CD1c-positive myeloid dendritic cell (primary cell): ENCODE results near the gene ZGPAT.
A peak's percentile ranks its signal among the peaks of the same experiment; 100 is the strongest.

ENCODE experiments used
- DNase-seq: peaks from one replicate; pipeline ENCODE4 v3.0.0-alpha.2; 2016; ENCODE audit errors: extremely low spot score

Gene ZGPAT

DNA sequence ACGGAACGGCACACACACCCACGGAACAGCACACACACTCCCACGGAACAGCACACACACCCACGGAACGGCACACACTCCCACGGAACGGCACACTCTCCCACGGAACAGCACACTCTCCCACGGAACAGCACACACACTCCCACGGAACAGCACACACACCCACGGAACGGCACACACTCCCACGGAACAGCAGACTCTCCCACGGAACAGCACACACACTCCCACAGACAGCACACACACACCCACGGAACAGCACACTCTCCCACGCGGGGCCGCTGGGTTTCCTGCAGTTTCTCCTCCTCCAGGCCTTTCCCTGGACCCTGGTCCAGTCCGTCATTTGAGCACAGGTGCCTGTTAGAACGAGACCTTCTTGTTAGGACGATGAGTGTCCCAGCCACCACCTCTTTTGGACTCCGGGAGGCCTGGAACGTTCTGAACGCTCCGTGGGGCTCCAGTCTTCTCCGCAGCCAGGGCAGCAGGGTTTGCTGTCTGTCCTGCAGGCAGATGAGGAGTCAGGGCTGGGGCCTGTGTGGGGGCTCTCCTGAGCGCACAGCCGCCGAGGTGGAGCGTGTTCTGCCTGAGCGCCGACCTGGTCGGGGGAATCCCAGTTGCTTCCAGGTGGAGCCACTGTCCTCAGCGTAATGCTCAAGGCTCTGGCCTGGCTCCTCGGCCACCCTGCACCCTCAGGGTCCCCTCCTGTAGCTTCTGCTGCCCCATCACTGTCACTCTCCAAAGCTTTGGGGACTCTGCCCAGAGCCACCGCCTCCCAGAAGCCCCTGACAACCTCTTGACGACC, 29.0 kb upstream of the ZGPAT start:
- no peak for DNase-seq

DNA sequence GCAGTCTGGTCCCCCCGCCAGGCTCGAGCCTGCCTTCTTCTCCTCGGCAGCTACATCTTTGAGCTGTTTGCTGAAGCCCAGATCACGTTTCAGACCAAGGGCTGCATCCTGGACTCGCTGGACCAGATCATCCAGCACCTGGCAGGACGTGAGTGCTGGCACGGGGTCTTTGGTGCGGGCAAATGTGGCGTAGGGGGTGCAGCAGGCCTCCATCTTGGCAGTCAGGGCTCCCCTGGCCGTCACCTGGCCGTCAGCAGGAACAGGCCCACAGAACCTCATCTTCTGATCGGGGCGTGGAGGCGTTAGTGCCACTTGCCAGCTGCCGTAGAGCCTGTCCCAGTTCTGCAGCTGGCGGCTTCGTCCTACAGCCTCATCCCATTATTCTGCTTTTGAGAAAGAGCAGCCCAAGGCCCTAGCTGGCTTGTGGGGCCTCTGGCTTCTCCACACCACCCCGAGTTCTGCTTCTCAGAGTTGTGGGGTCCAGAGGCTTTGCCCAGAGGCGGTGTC, 28.0 kb upstream of the ZGPAT start:
- DNase-seq = no peak

DNA sequence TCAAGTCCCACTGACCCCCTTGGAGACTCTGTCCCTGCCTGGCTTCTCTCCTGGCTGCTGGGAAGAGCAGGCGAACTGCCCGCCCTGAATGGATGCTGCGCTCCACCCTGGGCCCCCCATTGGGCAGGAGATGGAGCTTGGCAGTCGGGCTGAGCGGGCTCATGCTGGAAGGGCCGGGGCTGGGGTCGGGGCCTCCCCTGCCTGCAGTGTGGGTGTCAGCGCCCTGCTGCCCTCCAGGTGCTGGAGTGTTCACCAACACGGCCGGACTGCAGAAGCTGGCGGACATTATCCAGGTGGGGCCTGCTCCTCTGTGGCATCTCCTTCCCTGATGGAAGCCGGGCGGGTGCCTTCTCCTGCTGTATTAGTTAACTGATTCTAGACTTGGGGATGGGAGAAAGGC, 27.4 kb upstream of the ZGPAT start:
- no peak for DNase-seq

DNA sequence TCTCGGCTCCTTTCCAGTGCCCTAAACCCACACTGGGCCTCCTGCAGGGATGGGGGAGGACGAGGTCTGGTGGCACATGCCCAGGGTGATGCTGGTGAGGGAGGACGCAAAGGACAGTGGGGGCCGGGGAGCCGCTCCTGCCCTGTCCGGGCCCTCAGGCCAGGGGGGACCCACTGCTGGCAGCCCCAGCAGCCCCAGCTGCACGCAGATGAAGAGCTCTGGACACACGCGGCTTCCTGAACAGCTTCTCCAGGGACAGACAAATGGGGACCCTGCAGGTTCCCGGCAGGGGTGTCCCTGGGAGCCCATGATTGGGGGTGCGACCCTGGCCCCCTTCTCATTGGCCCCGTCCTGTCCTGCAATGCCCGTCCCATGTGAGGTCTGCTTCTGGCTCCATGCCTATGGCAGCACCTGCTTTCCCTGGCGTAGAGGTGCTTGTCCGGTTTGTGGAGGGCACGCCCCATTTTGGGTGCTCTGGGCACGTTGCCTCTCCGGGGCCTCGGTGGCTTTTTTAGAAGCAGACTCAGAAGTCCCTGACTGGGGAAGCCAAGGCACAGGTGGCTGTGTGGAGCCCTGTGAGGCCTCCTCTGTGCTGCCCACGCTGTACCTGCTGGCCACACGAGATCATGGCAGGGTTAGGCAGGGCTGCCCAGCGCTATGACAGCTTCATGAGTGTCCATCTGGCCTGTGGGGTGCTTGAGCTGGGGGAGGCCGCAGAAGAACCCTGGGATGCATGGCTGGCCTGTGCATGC, 26.8 kb upstream of the ZGPAT start:
- DNase-seq = no peak

DNA sequence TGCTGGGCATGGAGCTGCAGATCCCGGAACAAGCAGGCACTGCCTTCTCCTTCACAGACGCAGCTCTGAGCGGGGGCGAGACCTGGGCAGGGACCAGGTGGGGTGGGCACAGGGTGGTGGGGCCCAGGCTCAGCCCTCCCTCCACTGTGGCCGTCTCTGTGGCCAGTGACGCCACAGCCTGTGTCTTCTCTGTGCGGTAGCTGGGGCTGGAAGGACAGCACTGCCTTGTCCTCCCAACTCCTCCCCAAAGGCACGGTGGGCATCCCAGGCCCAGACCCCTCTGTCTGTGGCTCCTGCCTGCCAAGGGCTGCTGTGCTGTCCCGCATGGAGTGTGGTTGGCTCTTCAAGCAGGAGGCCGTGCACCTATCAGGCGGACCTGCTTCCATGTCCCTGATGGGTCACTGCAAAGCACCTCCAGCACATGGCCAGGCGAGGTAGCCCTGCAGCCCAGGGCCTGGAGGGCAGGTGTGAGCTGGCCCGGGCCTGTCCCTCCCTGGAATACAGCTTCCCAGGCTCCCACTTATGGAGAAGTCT, 26.2 kb upstream of the ZGPAT start:
- no peak for DNase-seq

DNA sequence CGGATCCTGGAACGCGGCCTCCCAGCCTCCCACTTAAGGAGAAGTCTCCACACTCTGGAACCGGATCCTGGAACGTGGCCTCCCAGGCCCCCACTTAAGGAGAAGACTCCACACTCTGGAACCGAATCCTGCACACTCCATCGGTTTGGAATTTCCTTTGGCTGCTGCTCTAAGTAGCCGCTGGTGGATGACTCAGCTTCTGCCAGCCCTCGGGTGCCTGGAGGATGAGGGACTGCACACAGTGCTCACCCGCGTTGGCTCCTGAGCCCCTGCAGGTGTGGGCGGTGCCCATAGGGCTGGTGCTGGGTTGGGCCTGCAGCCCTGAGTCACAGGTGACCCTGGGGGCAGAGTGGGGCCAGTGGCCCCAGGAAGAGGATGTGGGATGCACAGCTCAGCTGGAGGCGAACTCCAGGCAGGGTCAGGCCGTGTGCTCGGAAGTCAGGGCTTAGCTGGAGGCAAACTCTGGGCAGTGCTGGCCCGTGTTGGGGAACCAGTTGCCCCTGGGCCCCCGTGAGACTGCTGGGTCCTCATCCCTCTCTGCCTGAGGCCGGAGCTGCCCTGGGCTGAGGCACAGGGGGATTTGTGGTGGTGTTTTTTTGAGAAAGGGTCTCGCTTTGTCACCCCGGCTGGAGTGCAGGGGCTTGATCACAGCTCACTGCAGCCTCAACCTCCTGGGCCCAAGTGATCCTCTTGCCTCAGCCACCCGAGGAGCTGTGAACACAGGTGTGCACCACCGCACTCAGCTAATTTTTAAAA, 25.3 kb upstream of the ZGPAT start:
- peak; percentile 65 for DNase-seq

DNA sequence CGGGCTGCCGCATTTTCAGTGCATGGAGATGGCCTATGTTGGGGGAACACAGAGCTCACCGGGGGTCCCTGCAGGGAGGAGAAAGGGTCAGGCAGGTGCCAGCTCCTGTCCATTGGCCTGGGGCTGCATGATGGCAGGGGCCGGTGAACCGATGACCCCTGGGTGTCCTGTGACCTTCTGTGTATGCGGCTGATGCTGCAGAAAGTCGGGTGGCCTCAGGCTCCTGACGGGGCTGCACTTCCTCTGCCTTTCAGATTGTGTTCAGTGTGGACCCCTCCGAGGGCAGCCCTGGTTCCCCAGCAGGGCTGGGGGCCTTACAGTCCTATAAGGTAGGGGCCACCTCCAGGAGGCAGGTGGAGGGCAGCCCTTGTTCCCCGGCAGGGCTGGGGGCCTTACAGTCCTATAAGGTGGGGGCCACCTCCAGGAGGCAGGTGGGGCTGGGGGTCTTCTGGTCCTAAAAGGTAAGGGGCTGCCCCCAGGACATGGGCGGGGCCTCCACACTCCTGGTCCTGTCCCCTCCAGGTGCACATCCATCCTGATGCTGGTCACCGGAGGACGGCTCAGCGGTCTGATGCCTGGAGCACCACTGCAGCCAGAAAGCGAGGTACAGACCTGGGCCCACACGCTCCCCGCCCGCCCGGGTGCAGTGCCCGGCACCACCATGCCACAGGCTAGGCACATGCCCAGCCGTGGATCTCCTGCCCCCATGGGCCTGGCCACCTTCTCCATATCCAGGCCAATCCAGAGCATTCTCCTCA, 22.4 kb upstream of the ZGPAT start:
- DNase-seq = no peak

DNA sequence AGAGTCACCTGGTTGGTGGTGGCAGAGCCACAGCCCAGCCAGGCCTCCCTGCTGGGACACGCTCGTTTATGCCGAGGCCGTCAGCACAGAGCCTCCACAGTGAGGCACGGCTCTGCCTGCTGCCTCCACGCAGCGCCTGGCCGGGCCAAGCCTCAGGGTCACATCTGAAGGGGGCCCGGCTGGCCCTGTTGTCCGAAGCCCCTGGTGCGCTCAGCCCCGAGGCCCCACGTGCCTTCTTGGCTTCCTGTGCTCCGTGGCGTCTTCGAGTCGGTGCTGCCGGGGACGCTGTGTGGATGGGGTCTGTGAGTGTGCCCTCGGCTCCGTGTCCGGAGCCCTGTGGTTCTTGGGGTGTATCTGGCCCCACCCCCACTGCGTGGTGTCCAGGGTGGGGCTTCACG, 21.7 kb upstream of the ZGPAT start:
- no peak for DNase-seq

DNA sequence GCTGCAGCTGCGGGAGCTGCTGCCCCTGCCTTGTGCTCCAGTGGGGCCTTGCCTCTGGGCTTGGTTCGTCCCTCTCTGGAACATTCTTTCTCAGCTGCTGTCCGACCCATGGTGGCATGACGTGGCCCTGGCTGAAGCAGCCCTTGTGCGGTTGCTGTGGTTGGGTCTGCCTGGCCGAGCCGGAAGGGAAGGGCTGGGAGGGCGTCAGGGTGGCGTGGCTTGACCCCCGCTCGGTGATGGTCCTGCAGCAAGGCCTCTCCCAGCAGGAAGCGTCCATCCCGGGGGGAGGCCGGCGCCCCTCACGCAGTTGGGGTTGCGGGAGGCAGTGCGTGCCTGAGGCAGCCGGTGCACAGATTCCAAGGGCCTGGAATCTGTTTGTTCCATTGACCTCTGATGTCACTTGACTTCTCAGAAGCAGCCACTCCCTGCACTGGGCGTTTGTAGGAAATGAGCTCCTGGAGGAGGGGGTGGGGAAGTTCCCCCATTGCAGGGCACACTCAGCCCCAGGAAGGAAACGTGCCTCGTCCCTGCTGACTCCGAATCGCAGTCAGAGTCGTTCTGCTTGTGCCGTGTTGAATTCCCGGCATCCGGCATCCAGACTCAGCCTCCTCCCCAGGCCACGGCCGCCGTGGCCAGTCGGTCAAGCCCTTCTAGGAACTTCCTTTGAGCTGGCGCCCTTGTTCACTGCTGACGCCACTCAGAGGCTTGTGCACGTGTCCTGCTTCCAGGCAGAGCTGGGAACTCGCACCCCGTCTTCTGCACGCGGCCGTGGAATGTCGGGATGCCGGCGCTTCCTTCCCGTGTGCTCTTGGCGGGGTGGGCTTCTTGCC, 21.1 kb upstream of the ZGPAT start:
- peak; percentile 94 for DNase-seq

DNA sequence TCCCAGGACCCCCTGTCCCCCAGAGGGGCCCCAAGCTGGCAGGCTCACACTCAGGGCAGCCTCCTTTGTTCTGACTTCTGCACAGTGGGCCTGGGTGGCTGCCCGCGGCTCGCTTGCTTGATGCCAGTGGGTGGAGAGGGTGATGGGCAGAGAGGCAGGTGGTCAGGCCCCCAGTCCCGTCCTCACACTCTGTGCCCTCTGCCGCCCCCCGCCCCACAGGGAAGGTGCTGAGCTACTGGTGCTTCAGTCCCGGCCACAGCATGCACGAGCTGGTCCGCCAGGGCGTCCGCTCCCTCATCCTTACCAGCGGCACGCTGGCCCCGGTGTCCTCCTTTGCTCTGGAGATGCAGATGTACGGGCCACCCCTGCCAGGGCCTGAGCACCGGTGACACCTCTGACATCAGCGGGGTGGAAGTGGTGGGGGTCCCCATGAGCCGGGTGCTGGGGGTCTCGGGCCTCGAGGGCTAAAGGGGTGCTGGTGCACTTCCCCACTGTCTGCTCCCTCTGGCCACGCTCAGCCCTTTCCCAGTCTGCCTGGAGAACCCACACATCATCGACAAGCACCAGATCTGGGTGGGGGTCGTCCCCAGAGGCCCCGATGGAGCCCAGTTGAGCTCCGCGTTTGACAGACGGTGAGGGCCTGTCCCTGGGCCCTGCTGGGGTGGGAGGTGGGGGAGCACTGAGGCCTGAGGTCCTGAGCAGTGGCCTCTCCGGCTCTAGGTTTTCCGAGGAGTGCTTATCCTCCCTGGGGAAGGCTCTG, 20.2 kb upstream of the ZGPAT start:
- DNase-seq = no peak

DNA sequence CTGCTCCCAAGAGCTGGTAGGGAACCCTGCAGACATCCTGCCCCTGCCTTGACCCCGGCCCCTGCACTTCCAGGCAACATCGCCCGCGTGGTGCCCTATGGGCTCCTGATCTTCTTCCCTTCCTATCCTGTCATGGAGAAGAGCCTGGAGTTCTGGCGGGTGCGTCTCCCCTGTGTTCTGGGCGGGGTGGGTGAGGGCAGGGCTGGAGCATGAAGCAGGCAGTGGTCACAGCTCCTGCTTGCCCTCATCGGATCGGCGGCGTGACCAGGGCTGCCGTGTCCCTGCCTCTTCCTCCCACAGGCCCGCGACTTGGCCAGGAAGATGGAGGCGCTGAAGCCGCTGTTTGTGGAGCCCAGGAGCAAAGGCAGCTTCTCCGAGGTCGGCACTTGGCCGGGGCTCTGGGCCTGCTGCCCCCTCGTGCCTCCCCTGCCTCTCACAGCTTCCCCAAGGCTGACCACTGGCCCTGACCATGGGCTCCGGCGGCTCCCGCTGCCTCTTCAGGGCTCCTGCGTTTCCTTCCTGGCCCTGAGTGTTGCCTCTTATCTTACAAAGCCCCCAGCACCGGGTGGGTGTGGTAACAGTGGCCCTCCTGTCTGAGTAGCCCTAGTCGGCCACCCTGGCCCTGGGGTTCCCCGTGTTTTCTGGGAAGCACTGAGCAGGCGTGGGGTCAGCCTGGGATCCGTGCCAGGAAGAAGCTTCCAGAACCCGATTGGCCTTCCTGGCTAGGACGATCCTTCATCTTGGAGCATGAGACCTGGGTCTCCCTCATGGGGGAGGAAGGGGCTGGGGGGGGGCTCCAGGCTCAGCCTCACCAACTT, 19.4 kb upstream of the ZGPAT start:
- DNase-seq = no peak

DNA sequence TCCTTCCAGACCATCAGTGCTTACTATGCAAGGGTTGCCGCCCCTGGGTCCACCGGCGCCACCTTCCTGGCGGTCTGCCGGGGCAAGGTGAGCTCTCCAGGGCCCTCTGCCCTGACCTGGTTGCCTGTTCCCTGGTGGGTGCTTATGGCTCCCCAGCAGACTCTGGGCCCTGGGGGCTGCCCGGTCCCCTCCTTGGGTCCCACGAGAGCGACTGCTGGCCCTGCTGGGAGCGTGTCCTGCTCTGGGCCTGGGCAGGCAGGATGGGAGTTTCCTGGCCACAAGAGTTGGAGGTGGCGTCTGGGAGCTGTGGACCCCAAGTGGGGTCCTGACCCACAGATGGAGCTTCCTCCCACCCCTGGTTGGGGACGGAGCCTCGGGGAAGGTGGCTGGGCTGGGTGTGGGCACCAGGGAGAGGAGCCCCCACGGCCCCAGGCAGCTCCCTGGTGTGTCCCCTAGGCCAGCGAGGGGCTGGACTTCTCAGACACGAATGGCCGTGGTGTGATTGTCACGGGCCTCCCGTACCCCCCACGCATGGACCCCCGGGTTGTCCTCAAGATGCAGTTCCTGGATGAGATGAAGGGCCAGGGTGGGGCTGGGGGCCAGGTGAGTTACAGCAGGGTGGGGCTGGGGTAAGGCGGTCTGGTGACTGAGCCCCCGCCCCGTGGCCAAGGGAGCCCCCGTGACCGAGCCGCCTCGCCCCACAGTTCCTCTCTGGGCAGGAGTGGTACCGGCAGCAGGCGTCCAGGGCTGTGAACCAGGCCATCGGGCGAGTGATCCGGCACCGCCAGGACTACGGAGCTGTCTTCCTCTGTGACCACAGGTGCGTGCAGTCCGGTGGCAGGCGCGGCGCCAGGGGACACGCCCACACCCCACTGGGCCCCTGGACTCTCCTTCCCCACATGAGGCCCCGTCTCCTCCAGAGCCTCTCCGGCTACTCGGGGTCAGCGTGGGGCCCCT, 18.5 kb upstream of the ZGPAT start:
- no peak for DNase-seq

DNA sequence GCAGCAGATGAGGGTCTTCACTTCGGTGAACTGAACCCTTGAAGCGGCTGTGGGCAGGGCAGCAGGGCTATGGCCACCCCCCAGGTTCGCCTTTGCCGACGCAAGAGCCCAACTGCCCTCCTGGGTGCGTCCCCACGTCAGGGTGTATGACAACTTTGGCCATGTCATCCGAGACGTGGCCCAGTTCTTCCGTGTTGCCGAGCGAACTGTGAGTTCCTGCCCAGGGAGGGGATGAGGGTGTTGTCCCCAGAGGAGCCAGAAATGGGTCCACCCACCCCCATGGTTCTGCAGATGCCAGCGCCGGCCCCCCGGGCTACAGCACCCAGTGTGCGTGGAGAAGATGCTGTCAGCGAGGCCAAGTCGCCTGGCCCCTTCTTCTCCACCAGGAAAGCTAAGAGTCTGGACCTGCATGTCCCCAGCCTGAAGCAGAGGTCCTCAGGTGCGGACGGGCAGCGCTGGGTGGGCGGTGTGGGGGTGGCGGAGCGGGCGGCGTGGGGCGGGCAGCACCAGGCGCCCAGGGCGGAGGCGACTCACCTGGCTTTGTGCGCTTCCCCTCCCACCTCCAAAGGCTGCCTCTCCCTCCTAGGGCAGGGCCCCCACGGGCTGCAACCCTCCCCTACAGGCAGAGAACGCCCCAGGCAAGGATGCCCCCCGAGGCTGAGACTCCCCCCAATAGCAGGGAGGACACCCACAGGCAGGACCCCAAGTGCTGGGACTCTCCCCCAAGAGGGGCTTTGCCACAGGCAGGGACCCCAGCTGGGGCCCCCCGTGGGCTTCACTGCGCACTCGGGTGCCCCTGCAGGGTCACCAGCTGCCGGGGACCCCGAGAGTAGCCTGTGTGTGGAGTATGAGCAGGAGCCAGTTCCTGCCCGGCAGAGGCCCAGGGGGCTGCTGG, 17.6 kb upstream of the ZGPAT start:
- DNase-seq = no peak

DNA sequence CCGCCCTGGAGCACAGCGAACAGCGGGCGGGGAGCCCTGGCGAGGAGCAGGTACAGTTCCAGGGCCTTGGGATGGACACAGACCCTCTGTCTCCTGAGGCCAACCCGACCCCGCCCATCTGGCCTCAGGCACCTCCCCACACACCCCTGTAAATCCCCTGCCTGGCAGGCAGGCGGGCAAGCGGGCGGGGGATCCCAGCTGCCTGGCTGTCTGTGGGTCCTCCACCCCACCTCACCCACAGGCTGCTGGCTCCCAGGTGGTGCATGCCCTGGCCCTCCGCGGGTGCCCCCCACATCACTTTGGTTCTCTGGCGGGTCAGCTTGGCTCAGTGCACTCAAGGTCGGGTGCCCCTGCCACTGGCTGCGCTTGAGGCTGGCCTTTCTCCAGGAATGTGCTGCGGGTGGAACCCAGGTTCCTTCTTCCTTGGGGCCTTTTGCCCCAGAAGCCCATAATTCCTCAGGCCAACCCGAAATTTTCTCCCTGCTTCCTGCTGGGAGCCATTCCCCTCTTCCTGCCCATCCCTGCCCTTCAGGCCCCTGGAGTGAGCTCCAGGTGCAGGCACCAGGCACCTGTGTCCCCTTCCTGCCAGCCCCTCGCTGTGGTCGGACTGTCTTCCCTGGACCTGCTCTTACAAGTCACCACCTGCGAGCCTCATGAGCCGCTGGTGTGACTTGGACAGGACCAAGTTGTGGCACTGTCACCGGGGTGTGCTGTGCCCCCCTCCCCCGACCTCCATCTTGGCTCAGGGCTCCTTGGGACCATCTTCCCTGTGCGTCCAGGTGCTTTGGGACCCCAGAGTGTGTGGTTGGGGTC, 16.7 kb upstream of the ZGPAT start:
- DNase-seq = no peak

DNA sequence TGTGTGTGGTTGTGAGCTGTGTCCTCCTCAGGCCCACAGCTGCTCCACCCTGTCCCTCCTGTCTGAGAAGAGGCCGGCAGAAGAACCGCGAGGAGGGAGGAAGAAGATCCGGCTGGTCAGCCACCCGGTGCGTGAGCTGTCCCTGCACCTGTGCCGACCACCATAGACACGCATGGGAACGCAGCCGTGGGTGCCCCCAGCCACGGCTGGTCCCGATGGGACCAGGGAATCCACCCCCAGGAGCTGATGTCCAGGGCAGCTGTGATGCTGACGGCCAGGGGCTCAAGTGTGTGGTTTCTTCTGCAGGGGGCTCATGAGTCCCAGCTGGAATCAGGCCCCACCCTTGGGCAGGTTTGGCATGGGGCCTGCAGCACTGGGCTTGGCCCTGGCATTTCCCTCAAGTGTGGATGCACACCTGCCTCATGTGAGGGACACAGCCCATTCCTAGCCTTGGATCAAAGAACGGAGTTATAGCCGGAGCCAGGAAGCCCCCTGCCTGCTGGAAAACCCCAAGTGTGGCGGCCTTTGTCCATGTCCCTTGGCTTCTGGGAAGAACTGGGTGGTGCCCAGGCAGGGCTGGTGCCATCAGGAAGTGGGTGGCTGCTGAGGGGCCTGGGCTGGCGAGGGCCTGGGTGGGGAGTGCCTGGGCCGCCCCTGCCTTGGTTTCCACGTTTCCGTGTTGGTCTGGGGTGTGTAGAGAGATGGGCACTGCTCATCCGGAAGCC, 16.0 kb upstream of the ZGPAT start:
- DNase-seq = no peak
